Activated naive CD8-positive, alpha-beta T cell treated with anti-CD3 and anti-CD28 coated beads for 36 hours (primary cell): ENCODE results near the gene FCER1G. TPM values are rescaled to one million over a fixed set of nuclear protein-coding genes. Genes with fewer than 3 reads are reported as not detected.

Experiments
- DNase-seq: peaks from one replicate; pipeline ENCODE4 v3.0.0; 2021
- H3K27ac Mint-ChIP-seq: one replicate; pipeline ENCODE4 v1.8.0; 2022; ENCODE audit warnings: mild to moderate bottlenecking, moderate library complexity, mixed read lengths
- H3K27me3 Mint-ChIP-seq: one replicate; pipeline ENCODE4 v1.8.0; 2022; ENCODE audit warnings: mild to moderate bottlenecking, mixed read lengths
- H3K36me3 Mint-ChIP-seq: one replicate; pipeline ENCODE4 v1.8.0; 2021; ENCODE audit warnings: mild to moderate bottlenecking, mixed read lengths
- H3K4me1 Mint-ChIP-seq: one replicate; pipeline ENCODE4 v1.8.0; 2021; ENCODE audit warnings: mixed read lengths
- H3K4me3 Mint-ChIP-seq: one replicate; pipeline ENCODE4 v1.8.0; 2022; ENCODE audit warnings: mild to moderate bottlenecking, moderate library complexity, mixed read lengths
- H3K9me3 Mint-ChIP-seq: one replicate; pipeline ENCODE4 v1.8.0; 2022; ENCODE audit warnings: mixed read lengths
- total RNA-seq, 2 experiments: library from RNA; stranded (reverse); gene quantifications; one replicate each; pipeline ENCODE4 v1.2.3, GENCODE V29; 2021

Gene FCER1G
- total RNA-seq, 2 experiments from 2014 or later, result 1.2 to 3.0 TPM

- peaks cover 24% of the 10 kb centered on the region for H3K36me3 Mint-ChIP-seq
- no peaks in the 10 kb centered on the region for H3K27me3 Mint-ChIP-seq
- peak overlapping the region; percentile 93 for H3K27ac Mint-ChIP-seq
- no peak for DNase-seq
- peak overlapping the region; percentile 96 for H3K4me3 Mint-ChIP-seq
- H3K4me1 Mint-ChIP-seq, result peaks cover 64% of the 10 kb centered on the region
- no peaks in the 10 kb centered on the region for H3K9me3 Mint-ChIP-seq
These were observed 37.2 kb upstream of the FCER1G start for GRCh38 chr1:161177936-161178244.

- H3K27me3 Mint-ChIP-seq, result no peaks in the 10 kb centered on the region
- H3K27ac Mint-ChIP-seq, result peak overlapping the region; percentile 28
- peaks cover 72% of the 10 kb centered on the region for H3K4me1 Mint-ChIP-seq
- H3K36me3 Mint-ChIP-seq, result peaks cover 15% of the 10 kb centered on the region
- DNase-seq, result no peak
- H3K4me3 Mint-ChIP-seq, result no peak overlapping the region
- H3K9me3 Mint-ChIP-seq, result no peaks in the 10 kb centered on the region
These were observed 35.4 kb upstream of the FCER1G start for GRCh38 chr1:161179698-161180097.

GRCh38 chr1:161180639-161181038 lies 34.5 kb upstream of the FCER1G start:
- Mint-ChIP-seq H3K4me3 (no peak overlapping the region), H3K9me3 (no peaks in the 10 kb centered on the region), H3K27ac (peak overlapping the region; percentile 77), H3K36me3 (peaks cover 10% of the 10 kb centered on the region), H3K27me3 (no peaks in the 10 kb centered on the region), H3K4me1 (peaks cover 70% of the 10 kb centered on the region)
- DNase-seq, result no peak

GRCh38 chr1:161182214-161182613 lies 32.9 kb upstream of the FCER1G start:
- Mint-ChIP-seq H3K27ac (peak overlapping the region; percentile 93), H3K27me3 (no peaks in the 10 kb centered on the region), H3K9me3 (no peaks in the 10 kb centered on the region), H3K36me3 (peaks cover 3% of the 10 kb centered on the region), H3K4me1 (peaks cover 74% of the 10 kb centered on the region), H3K4me3 (peak overlapping the region; percentile 38)
- DNase-seq, result peak; percentile 64

- peak; percentile 74 for DNase-seq
- Mint-ChIP-seq H3K27me3 (no peaks in the 10 kb centered on the region), H3K9me3 (no peaks in the 10 kb centered on the region), H3K36me3 (peaks cover 1% of the 10 kb centered on the region), H3K27ac (peak overlapping the region; percentile 95), H3K4me1 (peaks cover 73% of the 10 kb centered on the region), H3K4me3 (peak overlapping the region; percentile 68)
These were observed 29.8 kb upstream of the FCER1G start for GRCh38 chr1:161185282-161185682.

- Mint-ChIP-seq H3K4me3 (peak overlapping the region; percentile 68), H3K4me1 (peaks cover 68% of the 10 kb centered on the region), H3K27ac (peak overlapping the region; percentile 95), H3K27me3 (no peaks in the 10 kb centered on the region), H3K36me3 (peaks cover 1% of the 10 kb centered on the region), H3K9me3 (no peaks in the 10 kb centered on the region)
- DNase-seq, result no peak
These were observed 29.3 kb upstream of the FCER1G start for GRCh38 chr1:161185732-161186311.

GRCh38 chr1:161187311-161187710 lies 27.8 kb upstream of the FCER1G start:
- no peak for DNase-seq
- H3K4me3 Mint-ChIP-seq, result no peak overlapping the region
- H3K4me1 Mint-ChIP-seq, result peaks cover 57% of the 10 kb centered on the region
- no peaks in the 10 kb centered on the region for H3K9me3 Mint-ChIP-seq
- H3K27me3 Mint-ChIP-seq, result no peaks in the 10 kb centered on the region
- peak overlapping the region; percentile 95 for H3K27ac Mint-ChIP-seq
- peaks cover 1% of the 10 kb centered on the region for H3K36me3 Mint-ChIP-seq

- DNase-seq, result no peak
- Mint-ChIP-seq H3K4me3 (no peak overlapping the region), H3K27ac (peak overlapping the region; percentile 50), H3K4me1 (peaks cover 58% of the 10 kb centered on the region), H3K9me3 (no peaks in the 10 kb centered on the region), H3K27me3 (no peaks in the 10 kb centered on the region), H3K36me3 (no peaks in the 10 kb centered on the region)
These were observed 26.7 kb upstream of the FCER1G start for GRCh38 chr1:161188381-161188780.

GRCh38 chr1:161189036-161189435 lies 26.1 kb upstream of the FCER1G start:
- H3K36me3 Mint-ChIP-seq, result no peaks in the 10 kb centered on the region
- no peak for DNase-seq
- no peaks in the 10 kb centered on the region for H3K27me3 Mint-ChIP-seq
- H3K9me3 Mint-ChIP-seq, result no peaks in the 10 kb centered on the region
- H3K27ac Mint-ChIP-seq, result no peak overlapping the region
- H3K4me1 Mint-ChIP-seq, result peaks cover 54% of the 10 kb centered on the region
- no peak overlapping the region for H3K4me3 Mint-ChIP-seq

GRCh38 chr1:161190962-161191521 lies 24.1 kb upstream of the FCER1G start:
- Mint-ChIP-seq H3K27me3 (no peaks in the 10 kb centered on the region), H3K4me3 (no peak overlapping the region), H3K4me1 (peaks cover 44% of the 10 kb centered on the region), H3K9me3 (no peaks in the 10 kb centered on the region), H3K36me3 (no peaks in the 10 kb centered on the region), H3K27ac (no peak overlapping the region)
- no peak for DNase-seq

- DNase-seq, result no peak
- no peak overlapping the region for H3K27ac Mint-ChIP-seq
- H3K9me3 Mint-ChIP-seq, result no peaks in the 10 kb centered on the region
- no peaks in the 10 kb centered on the region for H3K27me3 Mint-ChIP-seq
- no peak overlapping the region for H3K4me3 Mint-ChIP-seq
- peaks cover 36% of the 10 kb centered on the region for H3K4me1 Mint-ChIP-seq
- H3K36me3 Mint-ChIP-seq, result no peaks in the 10 kb centered on the region
These were observed 23.1 kb upstream of the FCER1G start for GRCh38 chr1:161191971-161192370.

GRCh38 chr1:161192476-161193465 lies 22.3 kb upstream of the FCER1G start:
- H3K4me3 Mint-ChIP-seq, result no peak overlapping the region
- peaks cover 28% of the 10 kb centered on the region for H3K4me1 Mint-ChIP-seq
- H3K27me3 Mint-ChIP-seq, result no peaks in the 10 kb centered on the region
- no peak overlapping the region for H3K27ac Mint-ChIP-seq
- H3K36me3 Mint-ChIP-seq, result no peaks in the 10 kb centered on the region
- DNase-seq, result peak; percentile 59
- H3K9me3 Mint-ChIP-seq, result no peaks in the 10 kb centered on the region

- H3K27ac Mint-ChIP-seq, result no peak overlapping the region
- no peaks in the 10 kb centered on the region for H3K9me3 Mint-ChIP-seq
- H3K36me3 Mint-ChIP-seq, result no peaks in the 10 kb centered on the region
- DNase-seq, result no peak
- H3K4me1 Mint-ChIP-seq, result peaks cover 24% of the 10 kb centered on the region
- no peak overlapping the region for H3K4me3 Mint-ChIP-seq
- H3K27me3 Mint-ChIP-seq, result no peaks in the 10 kb centered on the region
These were observed 21.4 kb upstream of the FCER1G start for GRCh38 chr1:161193561-161194235.

GRCh38 chr1:161195171-161195570 lies 19.9 kb upstream of the FCER1G start:
- no peak for DNase-seq
- no peak overlapping the region for H3K4me3 Mint-ChIP-seq
- H3K9me3 Mint-ChIP-seq, result no peaks in the 10 kb centered on the region
- H3K27ac Mint-ChIP-seq, result peak overlapping the region; percentile 49
- peaks cover 25% of the 10 kb centered on the region for H3K4me1 Mint-ChIP-seq
- H3K36me3 Mint-ChIP-seq, result no peaks in the 10 kb centered on the region
- H3K27me3 Mint-ChIP-seq, result no peaks in the 10 kb centered on the region

- no peak overlapping the region for H3K27ac Mint-ChIP-seq
- peaks cover 33% of the 10 kb centered on the region for H3K4me1 Mint-ChIP-seq
- no peak for DNase-seq
- no peak overlapping the region for H3K4me3 Mint-ChIP-seq
- no peaks in the 10 kb centered on the region for H3K27me3 Mint-ChIP-seq
- H3K9me3 Mint-ChIP-seq, result no peaks in the 10 kb centered on the region
- H3K36me3 Mint-ChIP-seq, result no peaks in the 10 kb centered on the region
These were observed 19.0 kb upstream of the FCER1G start for GRCh38 chr1:161196111-161196510.
